Measurements from ENCODE around the gene ANKRD36C.
"Not testable (repeated sequence)": the region's sequence is repeated elsewhere in the genome, so short reads cannot be mapped to it uniquely, and the experiment has no call there.

Gene ANKRD36C

GRCh38 chr2:96006248-96006647, 14.6 kb upstream of the ANKRD36C start:
- DNase-seq (ENCODE audit: low read depth), result not testable (repeated sequence)

- peak; percentile 36 for DNase-seq (ENCODE audit: low read depth)
These were observed 1.1 kb upstream of the ANKRD36C start for GRCh38 chr2:95992520-95993272.

DNA sequence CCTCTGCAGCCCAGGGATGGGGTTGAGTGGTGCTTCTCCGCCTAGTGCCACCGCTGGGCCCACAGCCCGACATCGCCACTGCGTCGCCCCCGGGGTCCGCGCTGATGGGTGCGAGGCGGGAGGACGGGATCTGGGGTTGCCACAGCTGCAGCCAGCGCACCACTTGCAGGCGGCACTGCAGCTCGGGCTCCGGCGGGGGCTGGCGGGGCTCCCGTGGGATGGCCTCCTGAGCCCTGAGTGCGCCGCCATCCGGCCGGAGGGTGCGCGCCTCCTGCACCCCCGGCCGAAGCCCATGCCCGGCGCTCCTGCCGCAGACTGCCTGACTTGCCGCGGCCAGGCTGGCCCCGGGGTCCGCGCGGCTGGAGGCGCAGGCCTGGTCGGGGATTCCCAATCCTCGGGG, 478 bp upstream of the ANKRD36C start:
- DNase-seq (ENCODE audit: low read depth), result not testable (repeated sequence)

DNA sequence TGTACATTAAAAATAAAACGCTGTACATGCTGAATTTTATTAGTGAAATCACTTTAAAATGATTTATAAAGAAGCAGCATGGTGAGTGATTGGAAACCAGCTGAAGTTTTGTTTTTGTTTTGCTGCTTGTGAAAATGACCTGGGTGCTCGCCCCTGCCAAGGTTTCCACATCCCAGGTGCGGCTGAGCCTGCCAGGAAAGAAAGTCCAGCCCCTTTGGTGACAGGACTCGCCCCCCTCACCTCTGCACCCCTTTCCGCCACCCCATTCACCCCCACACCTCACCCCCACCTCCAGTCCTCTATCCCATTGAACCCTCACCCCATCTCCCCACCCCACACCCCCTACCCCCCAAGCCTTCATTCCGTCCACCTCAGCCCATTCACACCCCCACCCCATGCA, 740 bp downstream of the ANKRD36C start:
- not testable (repeated sequence) for DNase-seq (ENCODE audit: low read depth)

DNA sequence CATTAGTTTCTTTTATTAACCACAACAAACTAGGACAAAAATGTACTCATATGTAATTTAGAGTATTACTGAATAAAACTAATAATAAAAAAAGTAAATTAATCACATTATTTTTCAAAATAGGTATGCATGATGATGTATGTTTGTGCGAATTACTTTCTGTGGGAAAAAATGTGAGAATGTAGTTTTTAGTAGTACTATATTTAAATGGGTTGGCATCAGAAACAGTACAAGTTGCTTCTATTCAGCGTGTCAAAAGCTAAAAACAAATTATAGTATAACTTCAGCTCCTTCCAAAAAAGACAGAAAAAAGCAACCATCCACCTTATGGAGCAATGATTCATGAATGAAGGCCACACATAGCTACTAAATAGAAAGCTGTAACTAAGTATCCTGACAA, 40.0 kb downstream of the ANKRD36C start:
- not testable (repeated sequence) for DNase-seq (ENCODE audit: low read depth)

DNA sequence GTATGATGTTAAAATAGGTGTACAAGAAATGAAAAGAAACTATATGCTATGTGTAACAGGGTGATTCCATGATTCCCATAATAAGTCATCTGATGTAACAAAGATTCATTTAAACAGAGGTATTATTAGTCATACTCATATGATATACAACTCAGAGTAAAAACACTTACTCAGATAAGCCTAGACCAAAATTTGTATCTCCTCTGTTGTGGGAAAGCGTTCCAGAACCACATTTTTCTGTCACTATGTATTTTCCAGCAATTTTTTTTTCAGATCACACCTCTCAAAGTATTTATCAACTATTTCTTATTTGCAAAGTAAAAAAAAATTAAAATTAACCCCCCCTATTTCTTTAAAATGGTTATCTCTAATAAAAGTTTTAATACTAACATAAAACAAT, 43.6 kb downstream of the ANKRD36C start:
- DNase-seq (ENCODE audit: low read depth), result peak; percentile 74

- DNase-seq (ENCODE audit: low read depth), result not testable (repeated sequence)
These were observed 51.7 kb downstream of the ANKRD36C start for GRCh38 chr2:95939947-95940346.

- not testable (repeated sequence) for DNase-seq (ENCODE audit: low read depth)
These were observed 60.9 kb downstream of the ANKRD36C start for GRCh38 chr2:95930740-95931139.

- not testable (repeated sequence) for DNase-seq (ENCODE audit: low read depth)
These were observed 74.6 kb downstream of the ANKRD36C start for GRCh38 chr2:95917007-95917406.

GRCh38 chr2:95915131-95915530, 76.5 kb downstream of the ANKRD36C start:
- not testable (repeated sequence) for DNase-seq (ENCODE audit: low read depth)

DNA sequence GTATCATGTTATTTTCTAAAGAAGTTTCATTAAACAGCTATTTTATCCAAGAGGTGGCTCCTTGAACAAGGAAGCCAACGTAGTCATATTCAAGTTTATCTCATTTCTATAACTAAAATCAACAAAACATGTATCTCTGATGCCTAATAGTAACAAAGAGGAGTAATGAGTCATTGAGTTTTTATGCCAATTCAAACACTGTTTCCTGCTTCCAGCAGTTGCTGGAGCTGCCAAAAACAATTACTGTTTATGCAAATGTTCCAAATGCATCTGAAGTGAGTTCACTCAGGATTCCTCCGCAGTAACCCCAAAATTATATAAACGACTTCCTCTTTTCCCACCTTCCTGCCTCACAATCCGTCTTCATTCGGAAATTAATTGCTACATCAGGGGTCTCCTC, 80.2 kb downstream of the ANKRD36C start:
- peak; percentile 26 for DNase-seq (ENCODE audit: low read depth)

DNA sequence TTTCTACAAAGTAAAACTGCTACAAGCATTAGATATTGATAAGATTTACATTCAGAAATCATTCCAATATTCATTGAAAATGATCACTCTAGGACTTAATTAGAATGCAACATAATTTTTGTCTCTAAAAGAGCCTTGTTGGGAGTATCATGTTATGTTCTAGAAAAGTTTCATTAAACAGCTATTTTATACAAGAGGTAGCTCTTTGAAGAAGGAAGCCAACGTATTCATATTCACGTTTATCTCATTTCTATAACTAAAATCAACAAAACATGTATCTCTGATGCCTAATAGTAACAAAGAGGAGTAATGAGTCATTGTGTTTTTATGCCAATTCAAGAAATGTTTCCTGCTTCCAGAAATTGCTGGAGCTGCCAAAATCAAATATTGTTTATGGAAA, 97.2 kb downstream of the ANKRD36C start:
- not testable (repeated sequence) for DNase-seq (ENCODE audit: low read depth)

- DNase-seq (ENCODE audit: low read depth), result not testable (repeated sequence)
These were observed 123.7 kb downstream of the ANKRD36C start for GRCh38 chr2:95867929-95868328.

- not testable (repeated sequence) for DNase-seq (ENCODE audit: low read depth)
These were observed 124.5 kb downstream of the ANKRD36C start for GRCh38 chr2:95867047-95867677.

DNA sequence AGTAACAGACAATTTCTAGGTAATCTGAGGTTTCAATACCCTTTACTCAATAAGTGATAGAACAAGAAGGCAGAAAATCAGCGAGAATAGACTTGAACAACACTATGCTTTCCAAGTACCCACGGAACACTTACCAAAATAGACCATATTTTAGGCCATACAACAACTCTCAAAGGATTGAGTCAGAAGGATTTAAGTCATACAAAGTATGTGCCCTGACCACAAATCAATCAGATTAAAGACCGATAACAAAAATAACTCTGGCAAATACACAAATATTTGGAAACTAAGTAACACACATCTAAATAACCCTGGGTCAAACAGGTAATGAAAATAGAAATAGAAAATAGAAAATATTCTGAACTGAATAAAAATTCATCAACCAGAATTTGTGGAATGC, 129.5 kb downstream of the ANKRD36C start:
- DNase-seq (ENCODE audit: low read depth), result peak; percentile 8

- no peak for DNase-seq (ENCODE audit: low read depth)
These were observed 155.5 kb downstream of the ANKRD36C start for GRCh38 chr2:95836151-95836550.

GRCh38 chr2:95834077-95835013, 157.3 kb downstream of the ANKRD36C start:
- DNase-seq (ENCODE audit: low read depth), result not testable (repeated sequence)

DNA sequence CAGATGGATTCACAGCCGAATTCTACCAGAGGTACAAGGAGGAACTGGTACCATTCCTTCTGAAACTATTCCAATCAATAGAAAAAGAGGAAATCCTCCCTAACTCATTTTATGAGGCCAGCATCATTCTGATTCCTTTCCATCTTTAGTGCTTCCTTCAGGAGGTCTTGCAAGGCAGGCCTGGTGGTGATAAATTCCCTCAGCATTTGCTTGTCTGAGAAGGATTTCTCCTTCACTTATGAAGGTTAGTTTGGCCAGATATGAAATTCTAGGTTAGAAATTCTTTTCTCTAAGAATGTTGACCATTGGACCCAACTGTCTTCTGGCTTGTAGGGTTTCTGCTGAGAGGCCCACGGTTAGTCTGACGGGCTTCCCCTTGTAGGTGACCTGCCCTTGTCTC, 167.4 kb downstream of the ANKRD36C start:
- not testable (repeated sequence) for DNase-seq (ENCODE audit: low read depth)

DNA sequence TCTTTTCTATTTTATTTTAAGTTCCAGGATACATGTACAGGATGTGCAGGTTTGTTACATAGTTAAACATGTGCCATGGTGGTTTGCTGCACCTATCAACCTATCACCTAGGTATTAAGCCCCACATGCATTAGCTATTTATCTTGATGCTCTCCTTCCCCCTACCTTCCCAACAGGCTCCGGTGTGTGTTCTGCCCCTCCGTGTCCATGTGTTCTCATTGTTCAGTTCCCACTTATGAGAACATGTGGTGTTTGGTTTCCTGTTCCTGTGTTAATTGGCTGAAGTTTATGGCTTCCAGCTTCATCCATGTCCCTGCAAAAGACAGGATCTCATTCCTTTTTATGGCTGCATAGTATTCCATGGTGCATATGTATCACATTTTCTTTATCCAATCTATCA, 174.1 kb downstream of the ANKRD36C start:
- DNase-seq (ENCODE audit: low read depth), result not testable (repeated sequence)

GRCh38 chr2:95813311-95813710, 178.3 kb downstream of the ANKRD36C start:
- peak; percentile 18 for DNase-seq (ENCODE audit: low read depth)

DNA sequence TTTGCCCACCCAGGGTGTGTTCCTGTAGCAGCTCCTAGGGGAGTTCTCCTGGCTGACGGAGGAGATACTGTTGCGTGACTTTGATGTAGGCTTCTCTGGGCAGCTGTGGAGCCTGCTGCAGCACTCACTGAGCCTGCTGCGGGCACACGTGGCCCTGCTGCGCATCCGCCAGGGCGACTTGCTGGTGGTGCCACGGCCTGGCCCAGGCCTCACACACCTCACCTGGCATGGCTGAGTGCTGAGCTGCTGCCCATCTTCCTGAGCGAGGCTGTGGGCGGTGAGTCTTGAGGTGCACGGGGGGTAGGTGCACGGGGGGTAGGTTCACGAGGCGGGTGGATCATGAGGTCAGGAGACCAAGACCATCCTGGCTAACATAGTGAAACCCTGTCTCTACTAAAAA, 191.7 kb downstream of the ANKRD36C start:
- no peak for DNase-seq (ENCODE audit: low read depth)

DNA sequence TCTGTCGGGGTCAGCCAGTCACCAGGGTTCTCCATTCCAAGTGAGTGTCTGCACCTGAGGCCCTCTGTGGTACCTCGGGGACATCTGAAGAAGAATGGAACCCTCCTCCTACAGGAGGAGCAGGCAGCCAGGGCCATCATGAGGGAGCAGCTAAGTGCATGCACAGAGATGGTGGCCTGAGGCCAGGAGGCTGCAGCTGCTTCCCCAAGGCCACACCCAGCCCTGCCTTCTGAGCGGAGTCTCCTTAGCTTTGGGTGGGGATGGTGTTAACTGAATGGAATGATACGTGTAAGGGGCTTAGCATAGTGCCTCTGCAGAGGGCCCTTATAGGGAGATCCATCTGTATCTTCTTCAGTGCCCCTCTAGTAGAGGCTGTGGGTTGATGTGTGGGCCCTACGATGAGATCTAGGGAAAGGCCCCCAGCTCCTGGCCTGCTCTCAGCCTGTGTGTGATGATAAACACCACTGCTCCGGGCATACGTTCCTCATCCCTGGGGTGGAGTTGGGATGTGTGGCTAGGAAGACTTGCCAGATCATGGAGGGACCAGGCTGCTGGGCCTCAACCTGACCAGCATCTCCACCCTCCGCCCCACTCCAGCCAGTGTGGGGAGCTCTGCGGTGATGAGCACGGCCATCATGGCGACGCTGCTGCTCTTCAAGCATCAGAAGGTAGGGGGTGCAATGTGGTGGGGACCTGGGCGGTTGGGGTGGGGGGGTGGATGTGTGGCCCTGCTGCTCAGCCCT, 192.3 kb downstream of the ANKRD36C start:
- not testable (repeated sequence) for DNase-seq (ENCODE audit: low read depth)
